Measurements from ENCODE around the gene DNAH6. TPM values are rescaled to one million over a fixed set of nuclear protein-coding genes. Genes with fewer than 3 reads are reported as not detected.

DNAH6 gene
- total RNA-seq, 1 donor from 2014 or later: 2.6 TPM

DNA sequence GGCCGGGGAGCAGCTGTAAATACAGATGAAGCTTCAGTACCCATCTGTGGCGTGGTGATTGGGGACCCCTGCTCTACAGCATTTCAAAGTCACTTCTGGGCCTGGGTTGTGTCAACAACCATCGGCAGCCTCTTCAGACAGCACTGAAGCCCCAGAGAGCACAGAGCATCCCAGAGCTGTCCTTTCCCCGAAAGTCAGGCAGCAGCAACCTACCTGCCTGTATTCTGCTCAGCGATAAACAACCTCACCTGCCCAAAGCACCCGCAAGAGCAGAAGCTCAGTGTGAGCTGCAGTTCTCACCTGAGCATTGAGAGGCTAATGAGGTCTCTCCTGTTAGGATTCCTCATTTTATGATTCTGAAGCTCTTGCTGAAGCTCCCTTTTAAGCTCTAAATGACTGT is 345.2 kb downstream of the DNAH6 start:
- Mint-ChIP-seq H3K36me3 (peaks cover 2% of the 10 kb centered on the region), H3K4me1 (peaks cover 4% of the 10 kb centered on the region), H3K9me3 (peaks cover 2% of the 10 kb centered on the region), H3K27ac (no peak overlapping the region), H3K27me3 (ENCODE audit: insufficient read depth, low read depth) (peaks cover 12% of the 10 kb centered on the region), H3K4me3 (no peak overlapping the region)
- H3K27ac ChIP-seq: no peak overlapping the region
- no peaks in the 10 kb centered on the region for H3K79me2 ChIP-seq (ENCODE audit: low read depth)
- no peaks in the 10 kb centered on the region for H3K9me3 ChIP-seq (ENCODE audit: low read depth)
- no peaks in the 10 kb centered on the region for H3K4me1 ChIP-seq
- no peak overlapping the region for H3K9ac ChIP-seq
- H3K36me3 ChIP-seq: no peaks in the 10 kb centered on the region
- H3K27me3 ChIP-seq: peaks cover 16% of the 10 kb centered on the region
- no peak for DNase-seq (ENCODE audit: low spot score)
- TF ChIP-seq EZH2phosphoT487 (IDR thresholded peaks at IDR 0.05) (no peak), EZH2 (IDR thresholded peaks at IDR 0.05) (no peak)
- TF ChIP-seq, protein P1, sequence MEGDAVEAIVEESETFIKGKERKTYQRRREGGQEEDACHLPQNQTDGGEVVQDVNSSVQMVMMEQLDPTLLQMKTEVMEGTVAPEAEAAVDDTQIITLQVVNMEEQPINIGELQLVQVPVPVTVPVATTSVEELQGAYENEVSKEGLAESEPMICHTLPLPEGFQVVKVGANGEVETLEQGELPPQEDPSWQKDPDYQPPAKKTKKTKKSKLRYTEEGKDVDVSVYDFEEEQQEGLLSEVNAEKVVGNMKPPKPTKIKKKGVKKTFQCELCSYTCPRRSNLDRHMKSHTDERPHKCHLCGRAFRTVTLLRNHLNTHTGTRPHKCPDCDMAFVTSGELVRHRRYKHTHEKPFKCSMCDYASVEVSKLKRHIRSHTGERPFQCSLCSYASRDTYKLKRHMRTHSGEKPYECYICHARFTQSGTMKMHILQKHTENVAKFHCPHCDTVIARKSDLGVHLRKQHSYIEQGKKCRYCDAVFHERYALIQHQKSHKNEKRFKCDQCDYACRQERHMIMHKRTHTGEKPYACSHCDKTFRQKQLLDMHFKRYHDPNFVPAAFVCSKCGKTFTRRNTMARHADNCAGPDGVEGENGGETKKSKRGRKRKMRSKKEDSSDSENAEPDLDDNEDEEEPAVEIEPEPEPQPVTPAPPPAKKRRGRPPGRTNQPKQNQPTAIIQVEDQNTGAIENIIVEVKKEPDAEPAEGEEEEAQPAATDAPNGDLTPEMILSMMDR (IDR thresholded peaks at IDR 0.05): no peak
- no peak overlapping the region for H3K4me3 ChIP-seq
- peaks cover under 1% of the 10 kb centered on the region for H3F3A ChIP-seq (ENCODE audit: low read depth)
- no peaks in the 10 kb centered on the region for H4K20me1 ChIP-seq (ENCODE audit: low read depth)
- H2AFZ ChIP-seq (replicated peaks): no peak overlapping the region
- no peak overlapping the region for H3K4me2 ChIP-seq

DNA sequence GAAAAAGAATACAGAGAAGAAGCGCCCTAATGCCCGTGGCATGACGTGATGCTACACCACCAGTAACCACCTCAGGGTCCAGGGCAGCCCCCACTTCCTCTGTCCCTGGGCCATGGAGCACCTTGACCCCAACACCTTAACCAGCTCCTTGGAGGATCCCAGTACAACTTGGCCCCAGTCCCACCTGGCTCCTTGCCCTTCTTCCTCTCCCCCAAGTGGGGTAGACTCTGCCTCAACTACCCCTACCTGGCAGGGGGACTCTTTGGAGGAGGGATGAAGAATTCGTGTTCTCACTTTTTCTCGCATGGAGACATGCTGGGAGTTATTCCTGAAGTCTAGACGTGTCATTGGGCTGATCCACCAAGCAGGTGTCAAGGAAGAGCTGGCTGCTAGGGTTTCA is 345.7 kb downstream of the DNAH6 start:
- H3K27me3 ChIP-seq: peaks cover 11% of the 10 kb centered on the region
- no peak overlapping the region for H3K27ac Mint-ChIP-seq
- no peaks in the 10 kb centered on the region for H3K36me3 ChIP-seq
- no peaks in the 10 kb centered on the region for H3F3A ChIP-seq (ENCODE audit: low read depth)
- H2AFZ ChIP-seq (replicated peaks): no peak overlapping the region
- no peaks in the 10 kb centered on the region for H3K4me1 ChIP-seq
- DNase-seq (ENCODE audit: low spot score): no peak
- H3K27me3 Mint-ChIP-seq (ENCODE audit: insufficient read depth, low read depth): peaks cover 12% of the 10 kb centered on the region
- no peak overlapping the region for H3K4me3 Mint-ChIP-seq
- H4K20me1 ChIP-seq (ENCODE audit: low read depth): no peaks in the 10 kb centered on the region
- no peak overlapping the region for H3K4me3 ChIP-seq
- H3K4me1 Mint-ChIP-seq: peaks cover 2% of the 10 kb centered on the region
- no peaks in the 10 kb centered on the region for H3K79me2 ChIP-seq (ENCODE audit: low read depth)
- no peaks in the 10 kb centered on the region for H3K9me3 ChIP-seq (ENCODE audit: low read depth)
- H3K27ac ChIP-seq: no peak overlapping the region
- H3K9ac ChIP-seq: no peak overlapping the region
- H3K4me2 ChIP-seq: no peak overlapping the region
- TF ChIP-seq EZH2 (IDR thresholded peaks at IDR 0.05): no peak
- TF ChIP-seq, protein P1 (IDR thresholded peaks at IDR 0.05): no peak
- TF ChIP-seq EZH2phosphoT487 (IDR thresholded peaks at IDR 0.05): no peak
- H3K9me3 Mint-ChIP-seq: peaks cover 2% of the 10 kb centered on the region
- peaks cover 2% of the 10 kb centered on the region for H3K36me3 Mint-ChIP-seq

DNA sequence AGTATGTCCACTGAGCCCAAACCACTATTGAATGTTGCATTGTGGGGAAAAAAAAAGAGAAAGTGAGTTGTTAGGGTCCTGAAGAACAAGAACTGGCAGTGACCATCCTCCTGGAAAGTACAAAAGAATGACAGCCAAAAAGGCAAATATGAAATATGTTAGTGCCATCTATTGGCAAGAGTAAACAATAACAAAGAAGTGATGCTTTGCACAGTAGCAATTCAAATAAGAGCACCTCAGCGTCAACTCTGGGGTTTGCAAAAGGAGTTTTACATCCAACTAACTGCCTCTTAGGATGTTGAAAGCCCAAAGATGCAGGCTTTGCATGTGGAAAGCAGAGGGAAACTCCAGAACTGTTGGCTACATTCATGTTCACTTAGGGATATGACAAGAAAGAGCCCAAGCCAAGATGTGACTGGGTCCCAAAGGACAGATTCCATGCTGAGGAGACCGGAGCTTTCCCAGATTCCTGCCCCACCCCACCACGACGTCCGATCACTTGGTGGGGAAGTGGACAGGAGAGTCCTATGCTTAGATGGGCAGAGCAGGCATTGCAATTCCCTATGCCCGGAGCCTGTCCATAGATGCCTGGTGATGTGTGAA is 349.0 kb downstream of the DNAH6 start:
- no peaks in the 10 kb centered on the region for H4K20me1 ChIP-seq (ENCODE audit: low read depth)
- Mint-ChIP-seq H3K4me1 (peaks cover 2% of the 10 kb centered on the region), H3K27me3 (ENCODE audit: insufficient read depth, low read depth) (peaks cover 8% of the 10 kb centered on the region), H3K36me3 (no peaks in the 10 kb centered on the region), H3K27ac (no peak overlapping the region), H3K9me3 (peaks cover 2% of the 10 kb centered on the region), H3K4me3 (no peak overlapping the region)
- TF ChIP-seq, protein P1 (IDR thresholded peaks at IDR 0.05): peak; percentile 17
- TF ChIP-seq EZH2 (IDR thresholded peaks at IDR 0.05): no peak
- H3K9me3 ChIP-seq (ENCODE audit: low read depth): no peaks in the 10 kb centered on the region
- H3K4me3 ChIP-seq: no peak overlapping the region
- no peak overlapping the region for H3K27ac ChIP-seq
- H2AFZ ChIP-seq (replicated peaks): no peak overlapping the region
- H3F3A ChIP-seq (ENCODE audit: low read depth): no peaks in the 10 kb centered on the region
- no peak for DNase-seq (ENCODE audit: low spot score)
- H3K4me2 ChIP-seq: no peak overlapping the region
- H3K27me3 ChIP-seq: no peaks in the 10 kb centered on the region
- H3K4me1 ChIP-seq: no peaks in the 10 kb centered on the region
- no peaks in the 10 kb centered on the region for H3K79me2 ChIP-seq (ENCODE audit: low read depth)
- H3K9ac ChIP-seq: no peak overlapping the region
- no peaks in the 10 kb centered on the region for H3K36me3 ChIP-seq

Measured in neural progenitor cell (in vitro differentiated cells).